GM15510 (cell line): ENCODE measurements around the gene PYCARD.

Experiments used
- POLR2A ChIP-seq: IDR thresholded peaks from 3 replicates; pipeline ENCODE4 v1.6.1; 2011; ENCODE audit warnings: borderline replicate concordance; ENCODE audit not compliant: insufficient read length; ENCODE audit errors: extremely low read depth

PYCARD gene

DNA sequence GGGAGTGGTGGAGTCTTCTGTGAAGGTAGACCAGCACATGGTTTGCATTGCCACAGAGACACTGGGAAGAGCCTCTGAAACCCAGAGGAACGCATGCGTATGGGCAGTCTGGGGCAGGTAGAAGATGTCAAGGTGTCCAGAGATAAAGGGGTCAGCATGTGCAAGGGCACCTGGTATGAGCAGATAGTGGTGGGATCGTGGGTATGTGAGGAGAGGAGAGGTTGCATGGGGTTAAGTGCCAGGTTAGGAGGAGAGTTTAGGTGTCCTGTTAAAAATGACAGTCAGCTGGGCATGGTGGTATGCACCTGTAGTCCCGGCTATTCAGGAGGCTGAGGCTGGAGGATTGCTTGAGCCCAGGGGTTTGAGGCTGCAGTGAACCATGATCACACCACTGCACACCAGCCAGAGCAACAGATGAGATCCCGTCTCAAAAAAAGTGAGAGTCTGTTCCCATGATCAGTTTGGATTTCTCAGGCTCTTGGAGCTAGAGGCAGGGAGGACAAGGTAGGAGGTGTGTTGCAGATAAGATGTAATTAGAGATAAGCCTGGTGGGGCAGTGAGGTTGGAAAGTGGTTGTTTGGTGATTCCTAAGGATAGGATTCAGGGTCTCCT lies 3.0 kb downstream of the PYCARD start:
- TF ChIP-seq POLR2A, result no peak

DNA sequence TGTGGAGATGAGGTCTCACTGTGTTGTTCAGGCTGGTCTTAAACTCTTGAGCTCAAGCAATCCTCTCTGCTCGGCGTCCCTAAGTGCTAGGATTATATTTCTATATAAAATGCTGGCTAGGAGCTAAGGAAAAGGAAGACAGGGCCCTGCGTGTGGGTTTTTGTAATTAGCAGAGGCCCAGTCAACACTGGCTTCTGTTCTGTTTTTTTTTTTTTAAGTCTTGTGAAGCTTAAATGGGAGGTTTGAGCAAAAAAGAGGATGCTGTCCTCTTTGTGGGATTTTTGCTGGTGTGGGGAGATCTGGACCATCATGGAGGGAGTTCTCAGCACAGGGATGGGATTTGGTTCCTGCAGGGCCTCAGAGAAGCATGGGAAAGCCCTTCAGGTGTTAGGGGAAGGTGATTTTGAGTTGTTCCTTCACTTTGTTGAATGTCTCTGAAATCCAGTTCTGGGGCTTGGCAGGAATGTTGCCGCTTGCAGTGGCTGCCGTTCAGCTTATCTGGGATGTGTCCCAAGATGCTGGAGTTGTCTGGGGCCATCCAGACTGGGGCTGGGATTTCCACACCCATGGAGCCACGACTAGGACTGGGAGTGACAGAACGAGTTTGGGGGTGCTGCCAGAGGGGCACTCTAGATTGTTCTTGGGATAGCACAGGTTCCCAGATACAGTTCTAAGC lies 4.2 kb downstream of the PYCARD start:
- TF ChIP-seq POLR2A, result no peak

DNA sequence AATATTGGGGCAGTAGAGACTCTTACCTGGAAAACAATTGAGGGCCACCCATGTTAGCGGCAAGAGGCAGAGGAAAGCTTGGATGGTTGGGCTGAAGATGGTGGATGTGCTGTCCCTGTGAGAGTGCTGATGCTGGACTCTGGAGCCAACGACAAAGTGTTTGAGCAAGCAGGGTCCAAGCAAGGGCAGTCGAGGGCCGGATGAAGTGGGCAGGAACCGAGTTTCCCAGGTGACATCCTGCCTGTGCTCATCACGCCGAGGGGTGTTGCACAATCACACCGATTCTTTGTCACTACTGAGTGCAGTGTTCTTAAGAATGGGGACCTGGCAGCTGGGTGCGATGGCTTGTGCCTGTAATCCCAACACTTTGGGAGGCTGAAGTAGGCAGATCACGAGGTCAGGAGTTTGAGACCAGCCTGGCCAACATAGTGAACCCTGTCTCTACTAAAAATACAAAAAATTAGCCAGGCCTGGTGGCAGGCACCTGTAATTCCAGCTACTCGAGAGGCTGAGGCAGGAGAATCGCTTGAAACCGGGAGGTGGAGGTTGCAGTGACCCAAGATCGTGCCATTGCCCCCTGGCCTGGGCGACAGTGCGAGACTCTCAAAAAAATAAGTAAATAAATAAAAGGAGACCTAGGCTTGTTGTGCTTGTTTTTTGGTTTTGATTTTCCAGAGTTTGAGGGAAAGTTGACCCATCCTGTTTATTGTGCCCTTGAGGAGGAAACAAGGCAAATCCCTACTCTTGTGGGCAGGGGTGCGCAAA lies 6.1 kb downstream of the PYCARD start:
- no peak for TF ChIP-seq POLR2A

DNA sequence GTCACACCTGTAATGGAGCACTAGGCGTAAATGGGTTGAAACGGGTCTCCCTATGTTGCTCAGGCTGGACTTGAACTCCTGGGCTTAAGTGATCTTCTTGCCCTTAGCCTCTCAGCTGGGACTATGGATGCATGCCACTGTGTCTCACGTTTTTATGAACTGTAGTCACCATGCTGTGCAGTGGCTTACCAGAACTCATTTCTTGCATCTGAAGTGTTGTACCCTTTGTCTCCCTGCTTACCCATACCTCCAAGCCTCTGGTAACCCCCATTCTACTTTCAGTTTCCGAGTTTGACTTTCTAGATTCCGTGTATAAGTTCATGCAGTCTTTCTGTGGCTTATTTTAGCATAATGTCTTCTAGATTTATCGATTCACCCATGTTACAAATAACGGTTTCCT lies 7.7 kb downstream of the PYCARD start:
- no peak for TF ChIP-seq POLR2A

DNA sequence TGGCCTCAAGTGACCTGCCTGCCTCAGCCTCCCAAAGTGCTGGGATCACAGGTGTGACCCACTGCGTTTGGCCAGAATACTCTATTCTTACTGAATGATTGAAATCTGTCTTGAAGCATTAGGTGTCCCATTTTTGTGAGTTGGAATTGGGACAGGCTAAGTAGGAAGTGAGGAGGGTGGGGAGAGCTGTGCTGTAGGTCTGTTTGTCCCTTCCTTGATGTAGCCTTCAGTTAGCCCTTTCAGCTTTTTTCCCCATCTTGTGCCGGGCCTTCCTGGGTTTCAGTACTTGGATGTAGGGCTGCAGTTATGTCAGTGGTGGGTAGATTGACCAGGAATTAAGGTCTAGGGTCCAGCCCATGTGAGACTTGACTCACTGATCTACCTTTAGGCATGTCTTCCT lies 8.7 kb downstream of the PYCARD start:
- TF ChIP-seq POLR2A, result no peak

DNA sequence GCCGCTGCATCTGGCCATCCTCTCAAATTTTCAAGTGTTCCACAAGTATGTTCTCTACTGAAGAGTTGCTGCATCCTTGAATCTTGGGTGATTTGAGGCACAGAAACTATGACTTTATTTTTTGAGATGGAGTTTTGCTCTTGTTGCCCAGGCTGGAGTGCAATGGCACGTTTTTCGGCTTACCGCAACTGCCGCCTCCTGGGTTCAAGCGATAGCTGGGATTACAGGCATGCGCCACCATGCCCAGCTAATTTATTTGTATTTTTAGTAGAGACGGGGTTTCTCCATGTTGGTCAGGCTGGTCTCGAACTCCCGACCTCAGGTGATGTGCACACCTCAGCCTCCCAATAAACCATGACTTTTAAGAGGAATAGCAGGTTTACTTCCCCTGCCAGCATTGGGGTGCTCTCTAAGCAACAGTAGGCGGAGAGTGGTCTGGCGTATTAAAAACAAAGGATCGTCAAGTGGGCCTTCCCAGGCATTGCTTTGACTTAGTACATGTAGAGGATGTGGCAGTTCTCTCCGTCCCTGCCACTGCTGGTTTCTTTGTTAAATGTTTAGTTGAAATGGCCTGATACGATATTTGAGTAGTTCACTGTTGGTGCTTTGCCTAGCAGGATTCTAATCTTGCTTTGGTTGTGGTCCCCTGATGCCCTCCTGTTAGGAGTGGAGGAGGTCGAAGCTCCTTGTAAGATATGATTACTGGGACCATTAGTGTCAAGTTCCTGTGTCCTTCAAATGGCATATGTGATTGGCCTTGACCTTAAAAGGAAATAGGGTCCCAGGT lies 9.5 kb downstream of the PYCARD start:
- no peak for TF ChIP-seq POLR2A

DNA sequence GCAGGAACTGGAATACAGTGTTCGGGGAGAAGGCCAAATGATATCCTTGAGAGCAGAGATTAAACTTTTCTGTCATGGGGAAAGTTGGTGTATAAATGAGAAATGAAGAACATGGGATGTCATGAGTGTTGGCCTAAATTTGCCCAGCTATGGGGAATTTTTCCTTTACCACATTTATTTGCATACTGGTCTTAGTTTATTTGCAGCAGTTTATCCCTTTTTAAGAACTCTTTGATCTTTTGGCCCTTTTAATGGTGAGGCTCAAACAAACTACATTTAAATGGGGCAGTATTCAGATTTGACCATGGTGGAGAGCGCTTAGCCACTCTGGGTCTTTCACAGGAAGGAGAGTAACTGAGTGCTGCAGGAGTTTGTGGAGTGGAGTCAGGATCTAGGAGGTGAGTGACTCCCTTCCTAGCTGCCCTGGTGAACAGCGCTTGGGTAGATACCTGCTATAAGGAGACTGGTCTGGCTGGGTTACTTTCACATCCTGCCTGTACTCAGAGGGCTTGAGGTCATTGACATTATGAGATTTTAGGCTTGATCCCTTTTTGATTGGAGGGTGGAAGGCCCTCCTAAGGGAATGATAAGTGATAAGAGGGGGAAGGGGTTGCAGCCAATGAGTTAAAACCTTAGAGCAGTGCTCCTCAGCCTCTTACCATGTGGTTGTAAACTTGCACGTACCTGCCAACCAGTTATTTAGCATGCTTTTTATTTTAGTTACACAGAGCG lies 10.7 kb downstream of the PYCARD start:
- TF ChIP-seq POLR2A, result no peak

DNA sequence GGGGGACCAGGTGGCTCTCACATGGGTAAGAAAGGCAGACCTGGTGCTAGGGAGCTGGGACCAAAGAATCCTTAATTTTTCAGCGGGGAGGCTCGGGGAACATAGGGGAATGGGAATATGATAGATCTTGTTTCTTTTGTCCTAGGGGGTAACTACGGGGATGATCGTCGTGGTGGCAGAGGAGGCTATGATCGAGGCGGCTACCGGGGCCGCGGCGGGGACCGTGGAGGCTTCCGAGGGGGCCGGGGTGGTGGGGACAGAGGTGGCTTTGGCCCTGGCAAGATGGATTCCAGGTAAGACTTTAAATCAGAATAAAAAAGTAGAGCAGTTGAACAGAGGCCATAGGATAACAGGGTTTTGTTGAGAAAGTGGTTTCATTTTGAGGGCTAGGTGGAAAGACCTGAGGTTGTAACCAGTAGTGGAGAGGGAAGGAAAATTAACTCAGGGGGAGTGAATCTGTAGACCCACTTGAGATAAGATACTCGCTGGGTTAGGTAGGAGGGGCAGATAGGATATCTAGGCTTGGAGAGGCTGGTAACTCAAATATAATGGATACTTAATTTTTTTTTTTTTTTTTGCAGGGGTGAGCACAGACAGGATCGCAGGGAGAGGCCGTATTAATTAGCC lies 11.6 kb downstream of the PYCARD start:
- no peak for TF ChIP-seq POLR2A

DNA sequence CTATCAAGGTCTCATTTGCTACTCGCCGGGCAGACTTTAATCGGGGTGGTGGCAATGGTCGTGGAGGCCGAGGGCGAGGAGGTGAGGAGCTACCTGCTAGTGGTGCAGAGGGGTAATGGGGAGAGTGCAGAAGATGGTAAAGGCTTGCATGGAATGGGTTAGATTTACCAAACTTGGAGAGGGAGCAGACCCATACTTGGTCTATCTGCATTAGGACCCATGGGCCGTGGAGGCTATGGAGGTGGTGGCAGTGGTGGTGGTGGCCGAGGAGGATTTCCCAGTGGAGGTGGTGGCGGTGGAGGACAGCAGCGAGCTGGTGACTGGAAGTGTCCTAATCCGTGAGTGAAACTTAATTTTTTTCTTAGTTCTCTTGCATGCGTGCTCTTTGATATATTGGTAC lies 12.5 kb downstream of the PYCARD start:
- TF ChIP-seq POLR2A, result no peak

DNA sequence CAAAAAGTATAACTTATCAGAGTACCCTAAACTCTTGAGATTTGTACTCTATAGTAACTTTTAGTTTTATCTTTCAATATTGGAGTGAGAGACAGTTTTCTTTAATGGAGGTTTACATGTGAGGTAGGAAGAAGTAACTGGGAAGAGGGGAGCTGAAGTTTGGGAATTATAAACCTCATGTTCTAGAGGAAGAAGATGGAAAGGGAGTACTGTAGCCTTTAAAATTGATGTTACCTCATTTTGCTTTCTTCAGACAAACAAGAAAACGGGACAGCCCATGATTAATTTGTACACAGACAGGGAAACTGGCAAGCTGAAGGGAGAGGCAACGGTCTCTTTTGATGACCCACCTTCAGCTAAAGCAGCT lies 13.2 kb downstream of the PYCARD start:
- no peak for TF ChIP-seq POLR2A

DNA sequence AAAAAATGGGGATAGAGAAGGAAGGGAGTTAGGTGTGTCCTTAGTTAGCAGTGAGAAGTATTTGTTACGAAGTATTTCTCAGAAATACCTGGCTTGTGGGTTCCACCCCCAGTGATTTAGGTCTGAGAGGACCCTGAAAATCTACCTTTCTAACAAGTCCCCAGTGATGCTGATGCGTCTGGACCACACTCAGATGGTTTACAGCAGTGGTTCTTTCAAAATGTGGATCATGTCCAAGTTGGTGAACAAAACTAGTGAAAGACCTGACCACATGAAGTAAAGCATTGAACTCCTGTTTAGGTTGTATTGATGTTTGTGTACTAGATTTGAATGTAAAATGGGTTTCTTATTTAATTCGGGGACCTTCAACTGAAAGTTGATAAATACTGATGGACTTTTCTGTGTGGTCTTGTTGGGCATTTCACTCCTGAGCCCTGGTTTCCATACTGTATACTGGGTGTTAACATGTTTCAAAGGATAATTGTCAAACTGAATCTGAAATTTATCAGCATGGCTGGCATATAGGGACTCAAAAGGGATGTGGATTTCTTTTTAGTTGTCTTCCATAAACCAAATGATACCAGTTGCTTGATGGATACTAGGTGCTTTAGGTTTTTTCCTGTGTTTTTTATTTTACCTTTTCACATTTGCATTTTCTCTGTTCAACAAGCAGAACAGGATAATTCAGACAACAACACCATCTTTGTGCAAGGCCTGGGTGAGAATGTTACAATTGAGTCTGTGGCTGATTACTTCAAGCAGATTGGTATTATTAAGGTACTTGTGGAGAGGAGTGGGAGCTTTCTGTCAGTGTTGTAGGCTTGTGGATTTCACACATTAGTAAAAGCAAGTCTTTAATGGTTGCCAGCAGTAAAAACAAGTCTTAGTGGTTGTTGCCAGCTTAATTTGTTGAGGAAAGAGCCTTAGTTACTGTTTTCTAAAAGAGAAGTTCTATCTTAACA lies 13.8 kb downstream of the PYCARD start:
- no peak for TF ChIP-seq POLR2A

DNA sequence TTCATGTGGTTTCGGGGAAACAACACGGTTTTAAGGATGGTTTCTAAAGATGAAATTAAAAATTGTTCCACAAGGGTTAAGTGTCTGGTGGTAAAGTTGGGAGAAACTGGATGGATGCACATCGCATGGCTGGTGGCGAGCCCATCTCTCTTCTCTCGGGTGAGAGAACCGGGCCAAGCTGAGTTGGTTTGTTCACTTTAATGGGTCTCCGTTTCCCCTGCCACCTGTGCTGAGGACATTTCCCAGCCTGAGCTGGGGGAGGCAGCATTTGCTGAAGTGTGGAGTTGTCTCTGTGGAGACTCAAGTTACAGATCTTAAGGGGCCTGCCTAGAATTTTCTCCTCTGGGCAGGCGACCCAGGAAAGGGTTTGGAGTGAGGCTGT lies 14.8 kb downstream of the PYCARD start:
- no peak for TF ChIP-seq POLR2A
